Measurements from ENCODE around the gene GABRG3.

GABRG3 gene

GRCh38 chr15:27428151-27428550 lies 457.2 kb downstream of the GABRG3 start:
- no peaks in the 10 kb centered on the region for H3K27me3 ChIP-seq
- no peak for DNase-seq
- no peaks in the 10 kb centered on the region; the same call in 1 of the 2 replicates for H3K9me3 ChIP-seq
- H3K4me3 ChIP-seq (ENCODE audit: low read depth, low read length) = no peak overlapping the region
- H3K4me1 ChIP-seq = peaks cover 13% of the 10 kb centered on the region; the same call in 1 of the 2 replicates
- H3K36me3 ChIP-seq = no peaks in the 10 kb centered on the region
- TF ChIP-seq CTCF (IDR thresholded peaks at IDR 0.05; ENCODE audit: low read depth, low read length) = no peak

- Histone ChIP-seq H3K4me1 (peaks cover 13% of the 10 kb centered on the region; the same call in 1 of the 2 replicates), H3K36me3 (no peaks in the 10 kb centered on the region), H3K27me3 (no peaks in the 10 kb centered on the region), H3K4me3 (ENCODE audit: low read depth, low read length) (no peak overlapping the region), H3K9me3 (no peaks in the 10 kb centered on the region; the same call in 1 of the 2 replicates)
- no peak for DNase-seq
- no peak for TF ChIP-seq CTCF (IDR thresholded peaks at IDR 0.05; ENCODE audit: low read depth, low read length)
These were observed 458.6 kb downstream of the GABRG3 start for GRCh38 chr15:27429577-27429976.

DNA sequence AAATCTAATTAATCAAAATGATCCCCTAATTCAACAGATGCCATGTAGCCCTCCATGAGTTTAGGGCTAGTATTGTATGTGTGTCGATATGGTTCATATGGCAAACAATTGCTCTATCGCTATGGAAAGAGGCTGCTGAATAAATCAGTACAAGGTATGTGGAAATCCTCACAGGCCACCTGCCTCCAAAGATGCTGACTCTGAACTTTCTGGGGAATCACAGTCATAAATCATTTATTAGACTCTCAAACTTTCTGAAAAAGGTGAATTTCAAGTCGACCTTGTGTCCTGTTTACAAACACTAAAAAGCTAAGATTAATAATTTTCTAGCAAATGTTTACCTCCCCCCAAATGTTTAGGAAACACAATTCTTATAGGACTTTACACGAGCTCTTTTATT lies 462.6 kb downstream of the GABRG3 start:
- TF ChIP-seq CTCF (IDR thresholded peaks at IDR 0.05; ENCODE audit: low read depth, low read length) = no peak
- DNase-seq = no peak
- Histone ChIP-seq H3K9me3 (no peaks in the 10 kb centered on the region; the same call in 1 of the 2 replicates), H3K4me1 (no peaks in the 10 kb centered on the region), H3K36me3 (no peaks in the 10 kb centered on the region), H3K27me3 (no peaks in the 10 kb centered on the region), H3K4me3 (ENCODE audit: low read depth, low read length) (no peak overlapping the region)

GRCh38 chr15:27438403-27439375 lies 467.7 kb downstream of the GABRG3 start:
- Histone ChIP-seq H3K9me3 (no peaks in the 10 kb centered on the region), H3K4me3 (ENCODE audit: low read depth, low read length) (no peak overlapping the region), H3K4me1 (no peaks in the 10 kb centered on the region), H3K27me3 (no peaks in the 10 kb centered on the region), H3K36me3 (no peaks in the 10 kb centered on the region)
- TF ChIP-seq CTCF (IDR thresholded peaks at IDR 0.05; ENCODE audit: low read depth, low read length) = no peak
- DNase-seq = no peak

DNA sequence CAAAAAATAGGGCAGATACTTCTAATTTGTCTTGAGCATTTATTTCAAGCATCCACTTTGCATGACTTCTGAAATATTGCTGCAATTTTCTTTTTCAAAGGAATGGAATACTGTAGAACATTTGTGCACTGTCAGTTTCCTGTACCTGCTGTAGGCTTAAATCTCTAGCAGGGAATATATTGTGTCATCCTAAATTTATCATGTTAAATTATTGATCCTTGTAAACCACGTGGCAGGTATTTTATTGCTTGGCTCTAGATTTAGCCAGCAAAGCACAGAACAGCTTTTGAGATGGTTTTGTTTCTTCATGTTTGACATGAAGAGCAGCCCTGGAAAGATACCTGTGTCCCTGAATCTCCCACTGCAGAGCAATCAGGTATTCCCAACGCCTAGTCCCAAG lies 470.1 kb downstream of the GABRG3 start:
- no peaks in the 10 kb centered on the region for H3K9me3 ChIP-seq
- TF ChIP-seq CTCF (IDR thresholded peaks at IDR 0.05; ENCODE audit: low read depth, low read length) = no peak
- no peaks in the 10 kb centered on the region for H3K36me3 ChIP-seq
- no peaks in the 10 kb centered on the region for H3K27me3 ChIP-seq
- no peak for DNase-seq
- H3K4me3 ChIP-seq (ENCODE audit: low read depth, low read length) = no peak overlapping the region
- H3K4me1 ChIP-seq = no peaks in the 10 kb centered on the region

DNA sequence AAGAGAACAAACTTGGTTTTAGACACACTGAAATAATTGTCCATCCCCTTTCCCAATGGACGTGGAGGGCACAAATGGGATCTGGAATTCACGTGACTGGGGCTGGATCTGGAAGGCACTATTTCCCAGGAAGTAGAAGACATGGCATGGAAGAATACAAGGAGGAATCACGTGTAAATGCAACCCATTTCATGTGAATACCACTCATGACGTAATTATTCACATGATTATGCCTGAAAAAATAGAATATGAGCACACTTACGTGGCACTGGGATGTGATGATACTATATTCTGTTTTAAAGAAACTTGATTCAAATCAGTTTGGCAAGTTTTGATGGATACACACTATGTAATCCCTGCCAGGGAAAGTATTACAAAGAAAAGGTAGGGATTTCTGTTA lies 477.3 kb downstream of the GABRG3 start:
- TF ChIP-seq CTCF (IDR thresholded peaks at IDR 0.05; ENCODE audit: low read depth, low read length) = no peak
- H3K27me3 ChIP-seq = no peaks in the 10 kb centered on the region
- H3K4me3 ChIP-seq (ENCODE audit: low read depth, low read length) = no peak overlapping the region
- H3K9me3 ChIP-seq = 0 out of 2 replicates have a peak, but pooled peaks cover 4% of the 10 kb centered on the region
- no peak for DNase-seq
- no peaks in the 10 kb centered on the region for H3K36me3 ChIP-seq
- H3K4me1 ChIP-seq = no peaks in the 10 kb centered on the region
